IPS-NIHi7 (cell line): ENCODE data around the gene RAX.
"Not testable (repeated sequence)": the region's sequence is repeated elsewhere in the genome, so short reads cannot be mapped to it uniquely, and the experiment has no call there.

Experiments used
- DNase-seq: peaks from one replicate; pipeline ENCODE4 v3.0.0; 2012; ENCODE audit warnings: mixed read lengths; ENCODE audit errors: extremely low spot score

RAX gene

DNA sequence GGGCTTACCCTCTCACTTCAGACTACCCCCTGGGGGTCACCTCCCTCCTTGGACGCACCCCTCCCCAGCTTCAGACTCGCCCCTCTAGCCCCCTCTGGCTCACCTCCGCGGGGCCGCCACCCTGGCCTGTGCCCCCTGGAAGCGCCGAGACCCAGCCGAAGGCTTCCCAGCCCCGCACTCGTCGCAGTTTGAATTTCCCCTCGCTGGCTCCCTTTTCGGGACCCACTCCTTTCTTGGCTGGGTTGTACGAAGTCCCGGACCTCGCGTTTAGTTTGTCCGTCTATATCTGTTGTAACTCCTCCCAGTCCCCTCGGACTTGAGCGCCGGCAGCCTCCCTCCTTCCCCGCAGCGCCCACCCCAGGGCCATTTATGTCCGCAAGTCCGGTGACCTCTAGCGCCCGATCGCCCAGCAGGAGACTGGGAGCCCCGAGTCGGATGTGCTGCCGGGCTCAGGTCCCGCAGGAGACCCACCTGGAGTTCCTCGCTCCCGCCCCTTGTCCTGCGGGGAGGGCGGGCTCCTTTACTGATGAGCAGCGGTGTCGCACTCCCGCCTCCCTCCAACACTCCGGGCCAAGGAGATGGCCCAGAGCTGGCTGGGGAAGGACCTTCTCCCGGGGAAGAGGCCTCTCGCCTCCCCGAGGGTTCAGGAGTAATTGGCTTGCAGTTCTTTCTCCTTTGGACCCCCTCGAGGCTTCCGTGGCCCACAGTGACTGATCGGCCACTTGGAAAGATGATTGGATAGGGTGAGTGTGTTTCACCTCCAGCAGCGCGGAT, 692 bp upstream of the RAX start:
- DNase-seq, result peak; percentile 46

DNA sequence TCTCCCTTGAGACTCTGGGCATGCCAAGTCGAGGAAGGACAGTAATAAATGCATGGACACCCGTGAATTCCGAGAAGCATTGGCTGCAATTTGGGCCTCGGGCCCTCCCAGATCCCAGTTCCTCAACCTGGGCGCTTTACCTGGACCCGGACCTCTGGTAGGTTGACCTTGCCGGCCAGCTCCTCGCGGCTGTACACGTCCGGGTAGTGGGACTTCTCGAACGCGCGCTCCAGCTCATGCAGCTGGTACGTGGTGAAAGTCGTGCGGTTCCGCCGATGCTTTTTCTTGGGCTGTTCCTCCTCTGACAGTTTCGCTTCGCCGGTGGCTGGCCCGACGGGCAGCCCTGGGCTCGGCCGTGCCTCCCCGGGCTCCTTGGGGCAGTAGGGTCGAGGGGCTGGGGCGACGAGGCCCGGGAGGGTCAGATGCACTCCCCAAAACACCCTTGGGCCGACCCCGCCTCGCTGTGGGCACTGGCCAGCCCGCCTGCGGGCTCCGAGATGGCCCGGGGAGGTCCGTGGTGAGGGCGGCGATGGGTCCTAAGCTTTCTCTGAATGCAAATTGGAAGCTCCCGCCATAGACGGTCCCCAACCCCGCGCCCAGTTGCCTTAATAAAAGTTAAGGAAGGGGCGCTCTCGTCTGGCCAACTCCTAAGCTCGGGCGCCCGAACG, 899 bp downstream of the RAX start:
- DNase-seq, result no peak

DNA sequence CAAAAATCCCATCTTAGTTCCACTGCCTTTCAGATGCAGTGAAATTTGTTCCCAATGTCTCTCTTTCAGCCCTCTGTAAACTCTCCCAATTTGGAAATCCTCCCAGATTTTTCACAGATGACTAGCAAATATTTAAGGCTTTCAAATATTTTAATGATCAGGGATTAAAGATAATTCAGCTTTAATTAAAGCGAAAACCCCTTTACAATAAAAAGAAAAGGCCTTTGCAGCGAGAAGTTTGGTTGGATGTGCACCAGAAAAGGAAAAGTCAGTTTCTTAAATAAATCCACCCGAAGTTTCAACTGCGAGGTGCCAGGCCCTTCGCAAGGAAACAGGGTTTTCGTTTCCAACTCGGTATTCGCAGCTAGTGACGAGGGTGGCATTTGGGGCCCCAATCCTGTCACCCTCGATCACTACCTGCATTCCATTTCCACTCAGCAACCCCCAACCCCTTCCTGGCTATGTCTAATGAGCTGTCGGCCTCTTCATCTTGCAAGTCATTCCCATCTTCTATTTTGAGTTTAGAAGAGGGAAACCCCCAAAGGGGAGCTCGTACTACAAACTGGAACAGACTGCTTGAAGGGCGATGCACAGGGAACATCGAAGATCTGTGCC, 1.5 kb downstream of the RAX start:
- DNase-seq, result no peak

DNA sequence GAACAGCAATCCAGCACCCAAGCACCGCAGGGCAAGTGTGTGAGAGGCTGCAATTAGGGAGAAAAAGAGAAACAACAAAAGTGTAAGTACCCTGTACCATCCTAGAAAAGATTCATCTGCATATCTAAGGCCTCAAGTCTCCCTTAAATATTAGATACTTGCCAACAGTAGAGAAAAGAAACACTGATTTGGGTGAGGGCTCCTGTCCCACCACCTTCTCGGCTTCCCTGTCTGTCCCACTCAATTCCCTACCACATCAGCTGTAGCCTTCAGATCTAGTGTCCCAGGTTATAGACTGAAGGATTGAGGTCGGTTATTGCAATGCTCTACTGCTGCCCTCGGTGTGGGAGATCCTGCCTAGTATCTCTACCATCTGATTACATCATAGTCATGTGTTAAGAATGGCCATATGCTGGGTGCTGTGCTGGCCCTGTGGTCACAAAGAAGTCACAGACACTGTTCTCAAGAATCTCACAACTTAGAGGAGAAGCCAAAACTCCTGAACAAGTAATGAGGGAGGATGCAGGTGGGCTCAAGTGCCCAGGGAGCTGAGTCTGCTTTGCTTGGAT, 2.5 kb downstream of the RAX start:
- no peak for DNase-seq

DNA sequence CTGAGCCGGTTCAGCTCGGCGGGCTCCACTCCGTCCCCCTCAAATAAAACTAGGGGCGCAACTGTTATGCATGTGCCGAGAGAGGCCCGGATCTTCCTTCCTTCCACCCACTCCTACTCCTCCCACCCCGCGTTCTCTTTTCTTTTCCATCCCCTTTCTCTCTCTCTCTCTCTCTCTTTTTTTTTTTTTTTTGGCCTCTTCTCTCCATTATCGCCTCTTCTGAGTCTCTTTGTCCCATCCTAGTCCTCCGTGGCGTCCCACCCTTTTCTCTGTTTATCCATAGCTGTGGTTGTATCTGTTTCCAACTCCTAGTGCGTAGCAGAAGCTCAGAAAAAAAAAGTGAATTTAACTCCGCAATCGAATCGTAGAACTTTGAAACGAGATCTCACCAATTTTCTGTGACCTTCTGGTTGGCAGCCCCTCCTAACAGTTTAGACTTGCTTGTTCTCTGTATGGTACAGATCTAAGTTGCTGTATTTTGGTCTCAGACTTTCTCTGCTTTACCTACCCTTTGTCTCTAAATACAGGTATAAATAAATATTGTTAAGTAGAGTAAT, 3.6 kb downstream of the RAX start:
- DNase-seq, result no peak

DNA sequence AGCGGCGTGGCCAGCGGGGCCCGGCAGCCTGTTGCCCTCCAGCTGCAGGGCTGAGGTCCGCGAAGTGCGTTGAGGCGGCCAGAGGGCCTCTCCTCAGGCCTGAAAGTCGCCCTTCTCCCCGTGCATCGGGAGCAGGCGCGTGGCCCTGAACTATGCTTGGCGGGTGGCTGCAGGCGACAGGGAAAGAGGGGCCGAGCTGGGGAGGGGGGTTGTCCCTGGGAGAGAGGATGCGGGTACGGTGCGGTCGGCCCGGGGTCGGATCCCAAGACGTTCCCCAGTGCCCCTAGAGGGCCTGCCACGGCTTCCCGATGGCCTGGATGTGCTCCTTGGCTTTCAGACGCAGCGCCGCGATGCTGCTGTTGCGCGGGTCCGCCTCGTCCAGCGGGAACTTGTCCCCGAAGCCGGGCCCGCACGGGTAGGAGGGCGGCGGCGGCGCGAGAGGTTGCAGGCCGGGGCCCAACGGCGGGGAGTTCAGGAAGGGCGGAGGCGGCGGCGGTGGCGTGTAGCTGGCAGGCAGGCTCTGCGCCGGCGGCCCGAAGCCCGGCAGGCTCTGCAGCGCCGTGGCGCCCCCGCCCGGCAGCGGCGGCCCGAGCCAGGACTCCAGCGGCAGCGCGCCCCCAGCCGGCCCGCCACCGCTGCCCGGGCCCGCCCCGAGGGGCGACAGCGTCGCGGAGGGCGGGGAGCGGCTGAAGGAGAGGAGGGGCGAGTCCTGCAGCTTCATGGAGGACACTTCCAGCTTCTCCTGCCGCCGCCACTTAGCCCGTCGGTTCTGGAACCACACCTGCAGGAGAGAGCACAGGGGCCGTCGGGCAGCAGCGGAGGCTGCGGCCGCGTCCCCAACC, 4.3 kb downstream of the RAX start:
- peak; percentile 95 for DNase-seq

DNA sequence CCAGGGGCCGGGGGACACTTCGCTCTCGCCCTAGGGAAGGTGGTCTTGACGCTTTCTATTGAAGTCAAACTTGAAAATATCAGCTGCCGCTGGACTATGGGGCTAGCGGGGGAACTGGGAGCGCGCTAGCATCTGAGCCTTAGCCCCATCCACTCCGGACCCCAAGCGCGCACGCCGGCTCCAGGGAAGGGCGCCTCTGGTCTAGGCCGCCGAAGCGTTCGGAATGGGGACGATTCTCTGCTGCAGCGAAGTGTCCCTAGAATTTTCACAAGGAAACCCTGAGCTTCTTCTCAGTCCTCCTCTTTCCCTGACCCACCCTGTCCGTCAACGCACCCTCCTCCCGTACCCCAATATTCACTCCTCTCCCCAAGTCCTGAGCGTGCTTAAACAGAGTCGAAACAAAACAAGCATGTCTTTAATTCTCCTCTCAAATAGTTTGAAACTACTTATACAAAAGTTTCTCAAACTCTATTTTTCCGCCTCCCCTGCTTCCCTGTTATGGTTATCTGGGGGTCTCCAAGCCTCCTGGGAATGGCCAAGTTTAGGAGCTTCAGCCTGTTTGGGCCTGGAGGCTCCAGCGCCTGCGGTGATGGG, 5.0 kb downstream of the RAX start:
- no peak for DNase-seq

DNA sequence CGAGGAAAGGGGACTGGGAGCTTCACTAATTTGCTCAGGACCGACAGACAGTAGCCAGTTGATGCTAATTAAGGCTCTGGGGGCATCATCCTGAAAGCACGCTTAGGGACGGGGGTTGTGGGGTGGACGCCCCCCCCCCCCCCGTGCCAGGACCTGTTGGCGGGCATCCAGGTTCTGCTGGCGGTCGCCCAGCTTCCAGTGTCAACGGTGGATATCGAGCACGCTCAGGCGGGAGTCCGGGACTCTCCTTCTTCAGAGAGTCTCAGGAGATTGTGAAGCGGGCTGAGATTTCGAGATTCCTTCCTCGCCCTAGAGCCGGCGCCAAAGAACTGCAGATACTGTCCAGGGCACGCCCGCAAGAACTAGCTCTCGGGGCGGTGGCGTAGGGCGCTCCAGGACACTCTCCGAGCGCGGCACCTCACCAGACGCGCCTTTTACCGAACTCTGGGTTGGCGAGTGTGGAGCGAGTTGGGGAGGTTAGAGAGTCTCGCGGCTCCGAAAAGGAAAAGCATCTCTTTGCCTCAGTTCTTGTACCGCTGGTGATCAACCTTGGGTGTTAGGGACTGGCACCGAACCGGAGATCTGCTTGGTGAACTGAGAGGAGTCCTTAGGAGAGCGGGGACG, 5.6 kb downstream of the RAX start:
- no peak for DNase-seq

DNA sequence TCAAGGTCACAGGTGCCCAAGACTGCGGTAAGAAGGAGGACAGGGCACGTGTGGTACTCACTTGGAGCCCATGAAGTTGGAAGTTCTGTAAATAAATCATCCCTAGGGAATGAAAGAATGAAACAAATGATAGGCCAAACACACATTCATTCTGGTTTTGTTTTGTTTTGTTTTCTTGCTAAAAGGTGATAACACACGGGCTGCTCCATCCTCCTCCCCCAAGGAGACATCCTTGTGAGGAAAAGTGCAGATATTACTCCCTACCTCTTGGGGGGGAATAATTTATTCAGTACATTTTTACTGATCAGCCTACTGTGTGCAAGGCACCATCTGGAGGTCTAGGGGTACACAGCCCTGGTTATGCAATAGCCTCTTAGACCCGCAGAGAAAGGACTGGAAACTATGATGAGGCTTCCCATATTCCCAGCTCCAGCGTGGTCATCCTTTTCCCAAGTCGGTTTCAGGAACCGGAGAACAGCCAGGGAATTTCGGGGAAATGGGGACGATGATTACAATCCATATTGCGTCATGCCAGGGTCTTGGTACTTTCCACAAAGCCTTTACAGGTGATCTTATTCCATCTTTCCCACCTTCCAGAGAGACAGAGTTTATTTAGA, 6.3 kb downstream of the RAX start:
- DNase-seq, result no peak

DNA sequence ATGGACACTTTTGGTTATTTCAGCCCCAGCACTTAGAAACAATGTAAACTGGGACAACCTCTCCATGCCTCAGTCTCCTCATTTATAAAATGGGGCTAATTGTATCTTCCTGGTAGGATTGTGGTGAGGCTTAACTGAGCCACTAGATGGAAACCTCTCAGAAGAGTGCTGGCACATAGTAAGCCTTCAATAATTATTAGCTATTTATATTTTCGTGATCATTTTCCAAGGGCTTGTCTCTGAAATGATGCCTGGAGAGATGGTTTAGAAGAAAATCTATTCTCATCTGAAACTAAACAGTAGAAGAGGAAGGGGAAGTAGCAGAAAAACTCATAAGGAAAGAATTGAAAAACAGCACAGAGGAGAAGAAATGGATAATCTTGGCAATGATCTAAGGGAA, 6.8 kb downstream of the RAX start:
- no peak for DNase-seq

DNA sequence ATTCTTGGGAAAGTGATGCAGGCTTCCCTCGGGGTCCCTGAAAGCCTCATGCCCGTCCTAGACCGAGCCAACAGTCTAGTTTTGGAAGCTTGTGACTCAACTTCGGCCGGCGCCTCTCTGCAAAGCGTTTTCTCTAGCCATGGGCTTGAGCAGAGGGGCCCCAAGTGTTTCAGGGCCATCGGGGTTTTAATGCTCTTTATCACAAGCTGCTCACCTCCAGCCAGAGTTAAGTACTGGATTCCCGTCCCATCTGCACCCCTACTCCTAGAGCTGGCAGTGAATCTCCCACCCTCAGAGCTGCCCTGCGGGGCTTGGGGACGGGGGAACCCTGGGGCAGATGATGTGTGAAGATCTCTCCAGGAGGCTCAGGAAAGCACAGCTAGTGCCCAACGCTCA, 7.3 kb downstream of the RAX start:
- DNase-seq, result no peak

DNA sequence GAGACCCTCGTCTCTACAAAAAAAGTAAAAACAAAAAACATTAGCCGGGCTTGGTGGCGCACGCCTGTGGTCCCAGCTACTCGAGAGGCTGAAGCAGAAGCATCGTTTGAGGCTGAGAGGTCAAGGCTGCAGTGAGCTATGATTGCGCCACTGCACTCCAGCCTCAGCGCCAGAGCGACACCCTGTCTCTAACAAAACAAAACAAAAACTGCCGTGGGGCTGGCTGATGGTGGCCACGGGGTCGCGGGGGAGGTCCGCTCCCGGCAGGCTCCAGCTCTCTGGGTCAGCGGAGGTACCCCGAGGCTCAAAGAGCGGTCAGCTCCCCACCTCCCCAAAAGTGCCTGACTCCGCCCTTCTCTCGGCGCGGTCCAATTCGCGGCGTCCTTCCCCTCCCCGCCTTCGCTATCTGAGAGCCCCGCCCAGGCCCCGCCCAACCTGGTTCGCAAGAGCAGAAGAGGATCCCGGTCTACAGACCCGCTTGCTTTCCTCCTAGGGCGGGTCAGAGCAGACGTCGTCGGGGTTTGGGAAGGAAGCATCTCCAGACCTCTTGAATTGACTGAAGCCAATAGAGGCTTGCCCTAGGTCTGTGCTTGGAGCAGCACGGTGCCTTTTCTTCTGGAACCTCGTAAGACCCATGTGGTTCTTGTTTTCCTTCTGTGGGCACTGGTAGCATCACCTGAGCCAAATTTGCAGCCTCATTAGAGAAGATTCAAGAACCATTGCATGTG, 7.8 kb downstream of the RAX start:
- peak; percentile 86 for DNase-seq

DNA sequence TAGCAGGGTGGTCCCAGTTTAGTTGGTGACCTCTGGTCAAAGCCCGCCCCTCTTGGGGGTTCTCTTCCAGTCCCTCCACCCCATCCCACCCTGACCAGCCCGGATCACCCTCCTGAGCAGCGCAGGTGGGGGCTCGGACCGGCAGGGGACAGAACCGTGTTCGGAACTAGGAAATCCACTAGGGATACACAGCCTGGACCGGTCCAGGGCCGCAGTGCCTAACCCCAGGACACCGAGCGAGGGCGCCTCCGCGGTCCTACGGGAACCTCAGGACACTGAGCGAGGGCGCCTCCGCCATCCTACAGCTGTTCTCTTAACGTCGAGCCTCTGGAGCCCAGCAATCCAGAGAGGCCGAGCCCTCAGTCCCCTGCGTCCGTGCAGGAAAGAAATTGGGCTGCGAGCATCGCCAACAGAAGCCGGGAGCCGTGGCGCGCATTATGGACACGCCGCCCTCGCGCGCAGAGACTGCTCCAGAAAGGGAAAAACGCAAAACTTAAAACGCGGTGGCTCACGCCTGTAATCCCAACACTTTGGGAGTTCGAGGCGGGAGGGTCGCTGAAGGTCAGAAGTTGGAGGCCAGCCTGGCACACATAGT, 8.5 kb downstream of the RAX start:
- no peak for DNase-seq

DNA sequence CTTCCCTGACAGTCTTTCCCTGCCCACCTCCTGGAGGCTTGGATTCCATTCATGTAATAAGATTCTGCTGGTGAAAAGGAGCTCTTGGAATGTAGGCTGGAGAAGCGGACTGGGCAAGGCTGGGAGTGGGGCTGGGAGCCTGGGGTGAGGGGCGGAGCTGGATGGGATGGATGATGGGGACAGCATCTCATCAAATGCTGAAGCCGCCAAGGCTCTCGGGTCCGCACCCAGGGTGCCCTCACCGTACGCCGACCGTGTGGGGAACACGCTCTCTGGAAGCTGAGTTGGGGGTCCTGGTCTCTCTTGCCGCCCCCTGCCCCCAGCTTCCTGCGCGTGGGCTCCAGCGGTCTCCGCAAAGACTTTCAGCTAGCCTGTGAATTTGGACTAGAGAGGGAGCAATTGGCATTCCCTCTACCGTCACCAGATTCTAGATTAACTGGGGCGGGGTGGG, 9.1 kb downstream of the RAX start:
- peak; percentile 61 for DNase-seq

DNA sequence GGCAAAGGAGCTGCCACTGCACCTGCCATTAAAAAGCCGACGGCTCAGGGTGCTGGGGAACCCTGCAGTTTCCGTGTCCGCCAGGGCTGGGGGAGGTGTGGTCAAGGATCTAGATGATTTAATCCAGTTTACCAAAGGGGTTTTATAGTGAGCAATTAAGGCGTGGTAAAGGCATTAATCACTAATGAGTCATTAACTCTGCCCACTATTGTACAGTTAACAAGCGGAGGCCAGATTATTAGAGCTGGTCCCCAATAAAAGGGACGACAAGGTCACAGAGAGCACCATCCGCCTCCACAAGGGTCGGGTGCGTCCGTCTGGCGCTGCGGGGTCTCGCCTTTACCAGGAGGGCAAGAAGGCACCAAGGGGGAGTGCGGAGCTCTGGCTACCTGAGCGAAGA, 9.6 kb downstream of the RAX start:
- DNase-seq, result no peak

DNA sequence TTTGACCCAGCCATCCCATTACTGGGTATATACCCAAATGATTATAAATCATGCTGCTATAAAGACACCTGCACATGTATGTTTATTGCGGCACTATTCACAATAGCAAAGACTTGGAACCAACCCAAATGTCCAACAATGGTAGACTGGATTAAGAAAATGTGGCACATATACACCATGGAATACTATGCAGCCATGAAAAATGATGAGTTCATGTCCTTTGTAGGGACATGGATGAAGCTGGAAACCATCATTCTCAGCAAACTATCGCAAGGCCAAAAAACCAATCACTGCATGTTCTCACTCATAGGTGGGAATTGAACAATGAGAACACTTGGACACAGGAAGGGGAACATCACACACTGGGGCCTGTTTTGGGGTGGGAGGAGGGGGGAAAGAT, 11.0 kb downstream of the RAX start:
- DNase-seq, result not testable (repeated sequence)

DNA sequence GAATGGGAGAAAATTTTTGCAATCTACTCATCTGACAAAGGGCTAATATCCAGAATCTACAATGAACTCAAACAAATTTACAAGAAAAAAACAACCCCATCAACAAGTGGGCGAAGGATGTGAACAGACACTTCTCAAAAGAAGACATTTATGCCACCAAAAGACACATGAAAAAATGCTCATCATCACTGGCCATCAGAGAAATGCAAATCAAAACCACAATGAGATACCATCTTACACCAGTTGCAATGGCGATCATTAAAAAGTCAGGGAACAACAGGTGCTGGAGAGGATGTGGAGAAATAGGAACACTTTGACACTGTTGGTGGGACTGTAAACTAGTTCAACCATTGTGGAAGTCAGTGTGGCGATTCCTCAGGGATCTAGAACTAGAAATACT, 11.4 kb downstream of the RAX start:
- DNase-seq, result not testable (repeated sequence)

DNA sequence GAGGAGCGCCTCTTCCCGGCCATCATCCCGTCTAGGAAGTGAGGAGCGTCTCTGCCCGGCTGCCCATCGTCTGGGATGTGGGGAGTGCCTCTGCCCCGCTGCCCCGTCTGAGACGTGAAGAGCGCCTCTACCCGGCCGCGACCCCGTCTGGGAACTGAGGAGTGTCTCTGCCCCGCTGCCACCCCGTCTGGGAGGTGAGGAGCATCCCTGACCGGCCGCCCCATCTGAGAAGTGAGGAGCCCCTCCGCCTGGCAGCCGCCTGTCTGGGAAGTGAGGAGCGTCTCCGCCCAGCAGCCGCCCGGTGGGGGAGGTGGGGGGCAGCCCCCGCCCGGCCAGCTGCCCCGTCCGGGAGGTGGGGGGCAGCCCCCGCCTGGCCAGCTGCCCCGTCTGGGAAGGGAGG, 17.8 kb downstream of the RAX start:
- DNase-seq, result not testable (repeated sequence)

DNA sequence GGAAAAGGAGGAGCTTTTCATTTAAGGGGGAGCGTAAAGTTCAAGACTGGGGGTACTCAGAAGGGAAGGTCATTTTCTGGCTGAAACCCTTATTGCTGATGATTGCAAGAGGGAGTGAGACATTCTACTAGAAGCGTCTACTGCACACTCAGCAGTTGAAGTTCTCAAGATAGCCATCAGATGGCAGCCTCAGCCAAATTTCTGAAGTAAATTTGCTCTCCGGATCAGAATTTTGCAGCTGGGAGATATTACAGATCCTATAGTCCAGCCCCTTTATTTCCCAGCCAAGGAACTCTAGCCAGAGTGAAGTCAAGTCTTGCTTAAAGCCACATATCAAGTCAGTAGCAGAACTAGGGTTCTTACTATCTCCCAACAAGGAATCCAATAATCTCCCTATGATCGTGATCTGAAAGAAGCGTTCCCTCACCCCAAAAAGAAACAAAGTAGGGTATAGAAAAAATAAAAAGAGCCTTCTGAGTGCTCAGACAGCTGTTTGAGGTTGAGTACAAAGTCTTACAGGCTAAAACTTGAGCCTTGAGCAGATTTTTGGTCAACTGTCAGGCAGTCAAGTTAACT, 24.0 kb downstream of the RAX start:
- peak; percentile 66 for DNase-seq
